Activated CD8-positive, alpha-beta memory T cell treated with anti-CD3 and anti-CD28 coated beads, Interleukin-2, amount 50 U/mL, for 4 hours (primary cell): ENCODE results near the gene TCF20.
A peak's percentile ranks its signal among the peaks of the same experiment; 100 is the strongest.

Experiments
- DNase-seq: peaks from one replicate; pipeline ENCODE4 v3.0.0-alpha.2; 2020

TCF20 gene

GRCh38 chr22:42300259-42301076 is 30.0 kb upstream of the TCF20 start:
- peak; percentile 32 for DNase-seq

GRCh38 chr22:42299586-42300258 is 29.3 kb upstream of the TCF20 start:
- peak; percentile 51 for DNase-seq

DNA sequence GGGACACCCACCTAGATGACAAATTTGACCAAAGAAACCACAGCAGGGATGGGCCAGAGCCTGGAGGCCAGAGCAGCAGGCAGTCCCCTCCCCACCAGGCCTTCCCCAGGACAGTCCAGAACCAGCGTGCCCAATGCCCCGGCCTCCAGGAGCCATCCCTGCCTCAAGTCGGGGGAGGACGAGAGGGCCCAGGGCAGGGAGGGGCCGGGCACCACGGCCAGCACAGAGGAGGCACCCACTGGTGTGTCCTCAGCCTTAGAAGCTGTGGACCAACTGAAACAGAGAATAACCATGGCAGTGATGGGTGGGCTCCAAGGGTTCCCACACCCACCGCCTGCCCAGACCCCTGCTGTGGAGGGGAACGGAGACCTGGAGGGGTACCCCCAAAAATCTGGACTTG is 28.3 kb upstream of the TCF20 start:
- DNase-seq, result no peak

DNA sequence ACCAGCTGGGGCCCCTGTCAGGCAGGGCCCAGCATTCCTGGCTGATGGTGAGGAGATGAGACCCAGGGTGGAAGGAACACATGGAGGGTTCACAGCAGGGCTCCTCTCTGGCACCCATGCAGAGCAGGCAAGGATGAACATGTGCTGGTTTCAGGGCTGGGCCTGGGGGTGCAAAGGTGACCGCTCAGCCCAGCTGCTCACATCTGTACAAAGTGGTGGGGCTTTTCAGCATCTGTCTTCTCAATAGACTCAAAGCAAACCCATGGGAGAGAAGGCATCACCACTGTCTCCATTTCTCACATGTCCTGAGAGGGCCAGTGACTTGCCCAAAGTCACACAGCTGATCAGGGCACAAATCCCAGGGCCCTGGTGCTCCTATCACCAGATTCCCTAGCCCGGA is 27.3 kb upstream of the TCF20 start:
- no peak for DNase-seq

DNA sequence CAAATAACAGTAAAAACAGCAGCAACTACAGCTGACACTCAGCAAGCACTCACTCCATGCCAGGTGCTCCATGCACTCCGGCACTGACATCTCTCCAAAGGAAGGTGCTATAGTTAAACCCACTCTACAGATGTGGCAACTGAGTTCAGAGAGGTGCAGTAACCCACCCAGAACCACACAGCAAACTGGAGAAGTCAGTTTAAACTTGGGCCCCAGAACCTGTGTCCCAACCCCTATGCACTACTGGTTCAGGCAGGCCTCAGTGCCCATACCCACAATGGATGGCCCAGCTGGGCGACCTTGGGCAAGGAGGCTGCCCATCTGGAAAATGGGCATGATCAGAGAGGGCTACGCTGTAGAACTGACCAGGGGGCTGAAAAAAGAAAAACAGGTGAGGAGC is 26.4 kb upstream of the TCF20 start:
- DNase-seq, result no peak

DNA sequence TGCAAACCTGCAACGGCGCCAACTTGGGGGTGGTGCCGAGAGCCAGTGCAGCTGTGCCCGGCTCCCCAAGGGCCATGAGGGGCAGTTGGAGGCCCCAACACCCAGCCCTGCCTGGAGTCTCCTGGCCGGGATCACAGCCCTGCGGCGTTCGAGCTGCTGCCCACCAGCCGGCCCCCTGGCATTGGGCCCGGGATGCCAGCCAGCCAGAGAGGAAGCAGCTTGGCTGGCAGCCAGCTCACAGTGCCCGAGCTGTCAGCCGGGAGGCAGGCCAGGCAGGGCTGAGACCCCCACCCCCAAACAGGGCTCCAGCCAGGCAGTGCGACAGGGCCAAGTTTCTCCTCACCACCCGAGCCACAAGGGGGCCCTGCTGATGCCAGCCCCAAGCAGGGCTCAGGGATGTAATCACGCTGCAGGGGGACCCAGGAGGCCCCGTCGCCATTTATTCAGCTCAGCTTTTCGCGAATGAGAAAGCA is 26.0 kb upstream of the TCF20 start:
- DNase-seq, result peak; percentile 30

DNA sequence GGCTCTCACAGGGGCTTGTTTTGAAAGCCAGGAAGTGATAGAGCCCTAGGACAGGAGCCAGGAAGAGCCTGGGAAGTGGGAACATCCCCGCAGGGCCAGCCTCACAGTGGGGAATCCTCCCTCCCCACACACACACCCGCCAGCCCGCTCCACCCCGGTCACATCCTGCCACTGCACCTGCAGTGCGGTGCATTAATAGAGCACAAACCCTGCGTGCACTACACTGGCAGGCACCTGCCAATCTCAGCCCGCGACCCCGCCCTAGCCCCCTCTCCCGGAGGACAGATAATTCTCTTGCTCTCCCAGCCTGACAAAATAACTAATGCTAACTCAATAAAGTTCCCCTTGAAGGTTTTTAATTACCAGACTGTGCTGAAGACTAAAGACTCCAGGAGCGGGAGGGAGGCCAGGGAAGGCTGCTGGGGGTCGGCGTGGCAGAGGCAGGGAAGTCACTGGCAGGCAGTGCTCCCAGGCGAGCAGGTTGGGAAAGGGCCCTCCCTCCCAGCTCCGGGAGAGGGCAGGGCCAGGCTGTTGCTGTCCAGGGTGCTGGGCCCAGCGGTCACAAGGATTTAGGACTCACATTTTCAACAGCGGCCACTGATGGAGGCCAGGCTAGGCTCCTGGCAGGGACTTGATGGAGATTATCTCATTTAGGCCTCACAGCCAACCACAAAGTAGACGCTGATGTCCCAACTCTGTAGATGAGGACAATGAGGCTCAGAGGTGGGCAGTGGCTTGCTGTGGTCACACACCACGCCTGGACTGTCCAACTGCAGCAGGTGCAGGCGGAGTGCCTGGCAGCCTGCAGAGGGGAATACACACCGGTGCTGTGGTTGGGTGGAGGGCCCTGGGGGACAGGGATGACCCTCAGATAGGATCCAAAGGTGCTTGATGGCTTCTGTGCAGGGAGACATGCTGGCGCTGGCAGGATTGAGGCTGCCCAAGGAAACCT is 23.9 kb upstream of the TCF20 start:
- DNase-seq, result no peak

- no peak for DNase-seq
These were observed 22.5 kb upstream of the TCF20 start for GRCh38 chr22:42292732-42293520.

- no peak for DNase-seq
These were observed 20.8 kb upstream of the TCF20 start for GRCh38 chr22:42291287-42291686.

DNA sequence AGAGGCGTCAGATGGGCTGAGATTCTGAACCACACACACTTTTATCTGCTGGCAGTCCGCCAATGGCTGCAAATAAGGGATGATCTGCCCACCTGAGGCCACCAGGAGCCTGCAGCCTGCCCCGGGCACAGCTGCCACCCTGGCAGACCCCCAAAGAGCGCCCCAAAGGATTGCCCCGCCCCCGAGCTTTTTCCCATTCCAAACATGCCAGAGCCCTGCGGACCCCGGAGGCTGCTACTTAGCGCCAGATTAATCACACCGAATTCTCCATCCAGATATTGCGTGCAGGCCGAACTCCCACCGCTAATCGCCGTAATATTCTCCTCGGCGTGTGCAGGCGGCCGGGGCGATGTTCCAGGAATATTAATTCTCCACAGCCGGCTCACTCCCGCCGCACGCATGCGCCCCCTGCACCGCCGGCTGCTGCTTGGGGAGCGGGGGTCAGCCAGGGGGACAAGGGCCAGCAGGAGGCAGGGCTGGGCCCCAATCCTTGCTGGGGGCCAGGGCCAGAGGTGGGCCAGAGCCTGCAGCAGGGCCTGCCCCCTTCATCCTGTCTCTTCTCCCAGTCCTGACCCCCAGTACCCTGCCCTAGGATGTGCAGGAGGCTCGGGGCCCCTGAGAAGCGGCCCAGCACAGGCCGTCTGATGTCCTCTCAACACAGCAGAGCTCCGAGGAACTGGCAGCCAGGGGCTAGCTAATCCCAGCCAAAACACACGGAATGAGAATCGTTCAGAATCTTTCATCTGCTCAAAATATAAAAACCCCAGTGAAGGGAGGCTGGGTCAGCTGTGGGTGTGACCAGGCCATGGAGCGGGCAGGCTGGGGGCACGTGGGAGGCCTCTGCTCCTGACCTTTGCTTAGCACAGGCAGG is 19.5 kb upstream of the TCF20 start:
- DNase-seq, result no peak

DNA sequence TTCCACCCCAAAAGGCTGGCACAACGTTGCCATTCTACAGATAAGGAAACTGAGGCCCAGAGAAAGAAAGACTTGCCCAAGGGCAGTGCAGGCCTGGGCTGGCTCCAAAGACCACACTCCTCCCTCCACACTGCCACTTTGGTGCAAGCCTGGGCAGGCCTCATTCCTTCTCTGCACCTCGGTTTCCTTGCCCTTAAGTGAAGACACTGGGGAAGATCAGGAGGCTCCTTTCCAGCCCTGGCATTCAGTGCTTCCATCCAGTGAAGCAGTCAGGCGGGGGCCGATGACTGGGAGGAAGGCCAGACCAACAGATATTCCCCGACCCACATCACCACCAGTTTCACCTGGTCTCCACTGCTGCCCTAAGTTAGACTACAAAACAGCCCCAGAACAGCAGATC is 18.3 kb upstream of the TCF20 start:
- DNase-seq, result no peak

GRCh38 chr22:42287174-42287890 is 16.9 kb upstream of the TCF20 start:
- DNase-seq, result no peak

DNA sequence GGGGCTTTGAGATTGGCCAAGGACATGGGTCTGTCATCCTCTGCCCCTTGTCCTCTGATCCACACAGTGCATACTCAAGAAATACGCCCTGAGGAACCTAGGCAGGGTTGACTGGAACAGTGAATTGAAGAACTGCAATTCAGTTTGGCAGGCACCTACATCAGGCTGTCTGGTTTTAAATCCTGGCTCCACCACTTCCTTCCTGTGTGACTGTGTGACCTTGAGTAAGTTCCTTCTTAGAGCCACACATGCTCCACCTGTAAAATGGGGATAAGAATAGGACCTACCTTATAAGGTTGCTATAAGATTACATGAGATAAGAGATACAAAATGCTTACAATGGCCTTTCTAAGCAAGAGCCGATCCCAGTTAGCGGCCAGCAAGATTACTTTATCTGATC is 15.8 kb upstream of the TCF20 start:
- no peak for DNase-seq

GRCh38 chr22:42285604-42286003 is 15.2 kb upstream of the TCF20 start:
- DNase-seq, result no peak

DNA sequence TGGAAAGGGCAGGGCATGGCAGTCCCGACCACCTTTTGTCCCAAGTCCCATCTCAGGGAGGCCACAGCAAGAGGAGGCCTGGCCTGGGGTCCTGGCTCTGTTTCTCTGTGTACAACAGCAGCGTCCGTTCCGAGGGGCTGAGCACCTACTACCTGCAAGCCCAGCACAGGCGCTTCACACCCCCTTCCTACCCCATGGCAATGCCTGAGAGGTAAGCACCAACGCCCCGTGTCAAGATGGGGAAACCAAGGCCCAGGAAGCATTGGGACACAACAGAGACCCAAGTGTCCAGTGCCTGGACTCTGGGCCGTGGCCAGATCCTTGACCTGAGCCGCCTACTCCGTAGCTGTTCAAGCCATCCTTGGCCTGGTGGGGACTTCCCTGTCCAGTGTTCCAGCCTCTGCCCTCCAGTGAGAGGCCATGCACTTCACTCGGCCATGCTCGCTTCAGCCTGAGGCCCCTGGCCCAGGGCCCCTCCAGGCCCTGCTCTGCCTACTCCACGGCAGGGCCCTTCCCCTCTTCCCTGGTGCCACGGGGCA is 14.3 kb upstream of the TCF20 start:
- no peak for DNase-seq

DNA sequence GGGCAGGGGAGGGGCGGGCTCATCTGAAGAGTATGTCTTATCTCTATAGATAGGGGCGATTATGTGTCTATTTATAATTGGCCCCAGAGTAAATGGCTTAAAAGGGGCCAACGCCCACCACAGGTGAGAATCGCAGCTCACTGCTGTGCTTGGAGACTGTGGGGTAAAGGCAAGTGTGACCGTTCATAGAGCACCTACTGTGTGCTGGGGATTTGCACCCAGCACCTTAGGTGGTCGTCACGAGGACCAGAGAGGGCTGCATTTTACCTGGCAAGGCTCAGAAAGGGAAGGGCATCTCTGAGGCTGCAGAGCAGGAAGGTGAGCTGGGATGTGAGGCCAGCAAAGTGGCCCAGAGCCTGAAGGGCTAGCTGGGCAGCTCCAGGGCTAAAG is 13.7 kb upstream of the TCF20 start:
- DNase-seq, result no peak

DNA sequence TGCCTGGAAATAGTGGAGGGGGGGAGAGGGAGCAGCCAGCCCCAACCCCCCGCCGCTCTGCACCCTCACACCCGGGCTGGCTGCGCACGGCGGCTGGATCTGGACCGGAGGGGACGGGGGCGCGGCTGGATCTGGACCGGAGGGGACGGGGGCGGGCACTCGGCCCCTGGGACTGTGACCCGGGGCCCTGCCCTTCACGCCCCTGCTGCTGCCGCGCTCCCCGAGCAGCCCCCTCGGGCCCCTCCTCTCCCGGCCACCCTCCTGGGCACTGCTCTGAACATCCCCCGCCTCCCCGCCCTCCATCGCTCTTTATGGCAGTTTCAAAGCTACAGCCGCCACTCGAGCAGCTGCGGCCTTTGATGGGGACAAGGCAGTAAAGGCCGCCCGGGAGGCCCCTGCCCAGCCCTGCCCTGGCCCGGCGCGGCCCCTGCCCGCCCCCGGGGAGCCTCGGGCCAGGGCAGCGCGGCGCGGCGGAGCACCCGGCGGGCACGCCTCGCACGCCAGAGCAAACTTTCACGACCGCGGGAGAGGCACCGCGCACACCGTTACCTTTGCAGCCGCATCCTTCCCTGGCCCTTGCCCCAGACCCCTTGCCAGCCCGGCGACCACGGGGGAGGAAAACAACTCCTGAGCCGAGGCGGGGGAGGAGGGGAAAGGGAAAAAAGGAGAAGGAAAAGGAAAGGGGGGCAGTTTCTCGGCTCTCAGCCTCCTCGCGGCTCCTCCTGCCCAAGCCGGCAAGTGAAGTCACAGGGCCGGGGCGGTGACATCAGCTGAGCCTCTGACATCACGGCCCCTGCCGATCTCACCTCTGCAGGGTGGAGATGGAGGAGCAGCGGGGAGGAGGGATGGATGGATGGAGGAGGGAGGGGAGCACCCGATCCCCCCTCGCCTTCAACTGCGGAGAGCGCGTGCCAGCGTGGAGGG is 13.1 kb upstream of the TCF20 start:
- DNase-seq, result peak; percentile 57

DNA sequence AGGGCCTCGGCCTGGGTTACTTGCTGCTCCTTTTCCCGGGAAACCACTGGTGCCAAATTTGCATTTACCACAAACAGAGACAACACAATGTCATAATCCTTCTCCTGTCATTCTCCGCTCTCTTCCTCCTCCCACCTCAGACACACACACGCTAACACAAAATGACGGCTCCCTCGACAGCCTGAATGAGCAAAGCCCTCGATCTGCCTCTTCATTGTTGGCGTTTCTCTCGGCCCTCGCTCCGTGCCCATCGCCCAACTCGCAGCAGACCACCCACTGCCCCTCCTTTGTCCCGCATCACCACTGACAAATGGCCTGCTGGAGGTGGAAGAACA is 12.5 kb upstream of the TCF20 start:
- DNase-seq, result no peak

GRCh38 chr22:42282252-42282942 is 11.9 kb upstream of the TCF20 start:
- no peak for DNase-seq
